ENCODE measurements around the gene CCDC127.

- no peak for TF ChIP-seq CTCF (IDR thresholded peaks at IDR 0.05)
- no peak for TF ChIP-seq EP300 (IDR thresholded peaks at IDR 0.05)
These were observed 55.2 kb downstream of the CCDC127 start for GRCh38 chr5:162565-163337.
